Measurements from ENCODE around the gene TANC1. TPM values are rescaled to one million over a fixed set of nuclear protein-coding genes. Genes with fewer than 3 reads are reported as not detected.

TANC1 gene
- total RNA-seq, 4 donors from 2014 or later = 34.5 to 125 (median 47.0) TPM

DNA sequence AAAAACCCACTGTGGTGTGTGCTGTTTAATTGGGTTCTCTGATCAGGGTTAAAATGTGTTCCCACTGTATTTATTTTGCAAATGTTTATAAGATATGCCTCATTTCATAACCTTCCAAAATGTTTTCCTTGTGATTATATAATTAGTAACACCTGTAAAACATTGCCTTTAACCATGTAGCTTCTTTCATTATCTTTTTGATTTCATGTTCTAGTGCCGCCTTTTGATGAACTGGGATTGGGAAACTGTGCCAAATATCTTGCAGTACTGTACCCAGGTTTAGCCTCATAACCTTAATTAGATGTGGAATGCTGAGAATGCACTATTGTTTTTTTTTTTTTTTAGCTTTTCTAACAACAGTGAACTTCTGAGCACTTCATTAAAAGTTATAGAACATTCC lies 96.9 kb downstream of the TANC1 start:
- intact Hi-C loops (cut with DNase I; ENCODE audit: low total_unique reads) (no loop called here), in situ Hi-C loops (cut with MboI; ENCODE audit: low pct_ligation_motif_present in 1 of 4, low pct_unique_long_range_greater_than_20kb in 1 of 4, low sequenced_read_pairs in 3 of 4) (no loop called here)
- Histone ChIP-seq H3K27ac (peak overlapping the region; percentile 57 to 76 (median 68)), H3K9me3 (no peaks in the 10 kb centered on the region), H3K27me3 (no peaks in the 10 kb centered on the region), H3K4me1 (peaks cover 8 to 57% (median 29%) of the 10 kb centered on the region in 4 donors), H3K36me3 (no peaks in the 10 kb centered on the region), H3K4me3 (no peak overlapping the region)
- WGBS, 2 donors (ENCODE audit: low coverage in 1 of 2) = 44 to 57% methylated on average over 1 of the region's 1 CpG
- TF ChIP-seq POLR2AphosphoS5 (IDR thresholded peaks at IDR 0.05) = no peak
- TF ChIP-seq, protein P1, sequence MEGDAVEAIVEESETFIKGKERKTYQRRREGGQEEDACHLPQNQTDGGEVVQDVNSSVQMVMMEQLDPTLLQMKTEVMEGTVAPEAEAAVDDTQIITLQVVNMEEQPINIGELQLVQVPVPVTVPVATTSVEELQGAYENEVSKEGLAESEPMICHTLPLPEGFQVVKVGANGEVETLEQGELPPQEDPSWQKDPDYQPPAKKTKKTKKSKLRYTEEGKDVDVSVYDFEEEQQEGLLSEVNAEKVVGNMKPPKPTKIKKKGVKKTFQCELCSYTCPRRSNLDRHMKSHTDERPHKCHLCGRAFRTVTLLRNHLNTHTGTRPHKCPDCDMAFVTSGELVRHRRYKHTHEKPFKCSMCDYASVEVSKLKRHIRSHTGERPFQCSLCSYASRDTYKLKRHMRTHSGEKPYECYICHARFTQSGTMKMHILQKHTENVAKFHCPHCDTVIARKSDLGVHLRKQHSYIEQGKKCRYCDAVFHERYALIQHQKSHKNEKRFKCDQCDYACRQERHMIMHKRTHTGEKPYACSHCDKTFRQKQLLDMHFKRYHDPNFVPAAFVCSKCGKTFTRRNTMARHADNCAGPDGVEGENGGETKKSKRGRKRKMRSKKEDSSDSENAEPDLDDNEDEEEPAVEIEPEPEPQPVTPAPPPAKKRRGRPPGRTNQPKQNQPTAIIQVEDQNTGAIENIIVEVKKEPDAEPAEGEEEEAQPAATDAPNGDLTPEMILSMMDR (IDR thresholded peaks at IDR 0.05) = no peak
- TF ChIP-seq EP300 (IDR thresholded peaks at IDR 0.05; ENCODE audit: low read depth) = no peak
- TF ChIP-seq POLR2A (IDR thresholded peaks at IDR 0.05) = no peak
- DNase-seq = no peak

DNA sequence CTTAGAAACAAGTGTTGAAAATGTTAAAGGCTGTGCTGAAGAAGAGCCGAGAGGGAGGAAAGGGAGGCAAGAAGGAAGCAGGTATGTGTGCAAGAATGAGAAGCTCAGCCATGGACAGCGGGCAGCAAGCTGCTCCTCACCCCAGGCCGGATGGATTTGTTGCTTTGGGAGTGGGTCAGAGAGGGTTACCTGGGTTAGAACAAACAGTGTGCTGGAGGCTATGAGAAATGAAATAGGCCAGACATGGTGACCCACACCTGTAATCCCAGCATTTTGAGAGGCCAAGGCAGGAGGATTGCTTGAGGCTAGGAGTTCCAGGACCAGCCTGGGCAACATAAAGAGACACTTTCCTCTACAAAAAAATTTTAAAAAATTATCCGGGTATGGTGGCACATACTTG lies 97.5 kb downstream of the TANC1 start:
- no peaks in the 10 kb centered on the region for H3K27me3 ChIP-seq
- no peak overlapping the region for H3K4me3 ChIP-seq
- no peak for DNase-seq
- H3K9me3 ChIP-seq = no peaks in the 10 kb centered on the region
- TF ChIP-seq, protein P1 (IDR thresholded peaks at IDR 0.05) = no peak
- TF ChIP-seq POLR2AphosphoS5 (IDR thresholded peaks at IDR 0.05) = no peak
- no peak for TF ChIP-seq EP300 (IDR thresholded peaks at IDR 0.05; ENCODE audit: low read depth)
- no peak for TF ChIP-seq POLR2A (IDR thresholded peaks at IDR 0.05)
- in situ Hi-C loops (cut with MboI; ENCODE audit: low pct_ligation_motif_present in 1 of 4, low pct_unique_long_range_greater_than_20kb in 1 of 4, low sequenced_read_pairs in 3 of 4) = no loop called here
- no peaks in the 10 kb centered on the region for H3K36me3 ChIP-seq
- peak overlapping the region; percentile 57 to 76 (median 68) for H3K27ac ChIP-seq
- H3K4me1 ChIP-seq = peaks cover 8 to 53% (median 28%) of the 10 kb centered on the region in 4 donors
- 75% methylated on average over 4 of the region's 4 CpGs; no CpG with 5 or more reads in 1 of the 2 donors for WGBS, 2 donors (ENCODE audit: low coverage in 1 of 2)
- intact Hi-C loops (cut with DNase I; ENCODE audit: low total_unique reads) = no loop called here

DNA sequence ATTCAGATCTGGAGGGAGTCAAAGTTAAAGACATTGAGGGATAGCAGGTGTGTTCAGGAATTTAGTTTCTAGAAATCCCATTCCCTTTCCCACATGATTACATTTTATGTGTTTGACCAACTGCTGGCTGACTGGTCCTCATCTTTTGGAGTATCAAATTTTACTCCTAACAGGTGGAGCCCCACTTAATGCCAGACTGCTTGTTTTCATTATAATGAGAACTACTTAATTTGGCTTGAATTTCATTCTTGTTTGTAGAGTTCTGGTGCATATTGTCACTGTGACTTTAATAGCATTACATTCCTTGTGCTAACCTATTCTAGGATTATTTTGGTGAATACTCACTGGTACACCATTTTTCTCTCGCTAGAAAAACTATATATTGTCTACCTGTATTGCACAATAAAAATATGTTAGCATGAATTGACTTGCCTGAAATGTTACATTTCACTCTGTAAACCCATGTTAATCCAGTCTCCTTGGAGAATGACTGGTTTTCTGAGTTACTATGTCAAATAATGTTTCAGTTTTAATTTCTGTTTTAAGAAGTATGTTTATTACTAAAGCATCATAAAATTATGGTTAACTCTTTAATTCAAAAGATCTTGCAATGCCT lies 98.2 kb downstream of the TANC1 start:
- TF ChIP-seq POLR2AphosphoS5 (IDR thresholded peaks at IDR 0.05) (no peak), POLR2A (IDR thresholded peaks at IDR 0.05) (no peak), EP300 (IDR thresholded peaks at IDR 0.05; ENCODE audit: low read depth) (no peak)
- TF ChIP-seq, protein P1 (IDR thresholded peaks at IDR 0.05) = no peak
- Histone ChIP-seq H3K9me3 (no peaks in the 10 kb centered on the region), H3K4me3 (no peak overlapping the region), H3K36me3 (no peaks in the 10 kb centered on the region), H3K4me1 (peaks cover 8 to 45% (median 28%) of the 10 kb centered on the region in 4 donors), H3K27me3 (no peaks in the 10 kb centered on the region), H3K27ac (no peak overlapping the region)
- in situ Hi-C loops (cut with MboI; ENCODE audit: low pct_ligation_motif_present in 1 of 4, low pct_unique_long_range_greater_than_20kb in 1 of 4, low sequenced_read_pairs in 3 of 4) (no loop called here), intact Hi-C loops (cut with DNase I; ENCODE audit: low total_unique reads) (no loop called here)
- DNase-seq = no peak
- WGBS, 2 donors (ENCODE audit: low coverage in 1 of 2) = 67 to 86% methylated on average over 1 of the region's 1 CpG

DNA sequence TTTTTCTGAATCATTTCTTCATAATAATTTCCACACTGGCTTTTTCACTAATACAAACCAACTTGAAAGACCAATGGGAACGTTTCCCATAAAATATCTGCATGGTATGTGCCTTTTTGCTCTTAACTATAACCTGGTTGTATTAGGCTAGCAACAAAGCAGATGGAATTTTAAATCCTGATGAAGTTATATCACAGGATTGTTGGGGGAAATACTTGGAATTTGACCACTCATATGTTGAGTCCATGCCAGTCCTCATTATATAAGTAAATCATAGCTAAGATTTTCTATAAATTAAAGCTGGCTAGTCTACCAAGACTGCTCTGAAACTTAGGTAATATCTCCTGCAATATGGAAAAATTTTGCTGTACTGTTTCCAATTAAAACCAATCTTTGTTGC lies 99.5 kb downstream of the TANC1 start:
- in situ Hi-C loops (cut with MboI; ENCODE audit: low pct_ligation_motif_present in 1 of 4, low pct_unique_long_range_greater_than_20kb in 1 of 4, low sequenced_read_pairs in 3 of 4) (no loop called here), intact Hi-C loops (cut with DNase I; ENCODE audit: low total_unique reads) (no loop called here)
- DNase-seq = no peak
- Histone ChIP-seq H3K27ac (no peak overlapping the region), H3K9me3 (no peaks in the 10 kb centered on the region), H3K4me3 (no peak overlapping the region), H3K4me1 (peaks cover 10 to 45% (median 34%) of the 10 kb centered on the region in 4 donors), H3K27me3 (no peaks in the 10 kb centered on the region), H3K36me3 (no peaks in the 10 kb centered on the region)
- TF ChIP-seq POLR2AphosphoS5 (IDR thresholded peaks at IDR 0.05) (no peak), EP300 (IDR thresholded peaks at IDR 0.05; ENCODE audit: low read depth) (no peak), POLR2A (IDR thresholded peaks at IDR 0.05) (no peak)
- TF ChIP-seq, protein P1 (IDR thresholded peaks at IDR 0.05) = no peak
- WGBS, 2 donors (ENCODE audit: low coverage in 1 of 2) = 65 to 92% methylated on average over 1 of the region's 1 CpG

Data from transverse colon (tissue), 4 donors.